HCT116 (cell line): ENCODE data around the gene LCN10. TPM values are rescaled to one million over a fixed set of nuclear protein-coding genes. Genes with fewer than 3 reads are reported as not detected.

Source experiments
- ATAC-seq: fragments of 200-7000 bp; cut with Tn5 transposase; 2 replicates; pipeline ENCODE4 v1.9.1; 2020; ENCODE audit warnings: mild to moderate bottlenecking, moderate library complexity
- BruUV-seq: library from RNA; stranded (reverse); fragments of 400-500 nt; replicated peaks from 2 replicates; lab custom pipeline; 2021; lab: Mats Ljungman, UMichigan
- CTCF ChIA-PET: fragments of 300-600 bp; sonication (Branson Sonifier 250); formaldehyde crosslinking; loops from one replicate; lab custom pipeline; 2021; ENCODE audit warnings: antibody characterized with exemption; lab: Charles Lee
- POLR2A ChIA-PET: fragments of 300-600, 350-600 bp; sonication (Branson Sonifier 250); formaldehyde crosslinking; loops from one replicate; lab custom pipeline; 2021; ENCODE audit warnings: antibody characterized with exemption; lab: Charles Lee
- RAD21 ChIA-PET, 2 experiments: fragments of 300-600 bp; sonication (Branson Sonifier 250); formaldehyde crosslinking; loops; one replicate each; lab custom pipeline; 2023; ENCODE audit warnings: low total read pairs in 2 of 2; ENCODE audit not compliant: uncharacterized antibody in 2 of 2, unreplicated experiment in 2 of 2, low non-redundant PET in 1 of 2; lab: Charles Lee
- DNase-seq: peaks from one replicate; pipeline ENCODE4 v3.0.0-alpha.2; 2010; ENCODE audit warnings: low read depth, low spot score
- H2AFZ ChIP-seq: fragments of 200-600 bp; shearing (Covaris generic), sonication (generic); 2 replicates; pipeline ENCODE4 v1.6.1; 2017; ENCODE audit warnings: low read depth, mixed run types, mixed read lengths, antibody characterized with exemption, low read length; ENCODE audit not compliant: poor library complexity, severe bottlenecking
- H3K27ac ChIP-seq: 2 replicates; pipeline ENCODE4 v1.5.1; 2012; ENCODE audit warnings: low read depth, low read length
- H3K27me3 ChIP-seq: fragments of 200-600 bp; sonication (generic); 2 replicates; pipeline ENCODE4 v1.6.1; 2016; ENCODE audit warnings: mixed run types, low read length, mixed read lengths; ENCODE audit not compliant: insufficient read depth
- H3K36me3 ChIP-seq, 2 experiments: fragments of 200-500 bp in 1 of 2; fragments of 200-600 bp in 1 of 2; sonication (Bioruptor generic) in 1 of 2; sonication (generic) in 1 of 2; 2 replicates each; pipeline versions ENCODE4 v1.5.1 to v1.6.1; 2014 to 2016; ENCODE audit warnings: low read length in 2 of 2, inconsistent platforms in 1 of 2, mixed read lengths in 1 of 2, mixed run types in 1 of 2; ENCODE audit not compliant: insufficient read depth in 2 of 2, control insufficient read depth in 1 of 2
- H3K4me1 ChIP-seq, 2 experiments: fragments of 200-600 bp in 1 of 2; sonication (generic) in 1 of 2; 2 replicates each; pipeline versions ENCODE4 v1.5.1 to v1.6.1; 2012 to 2017; ENCODE audit warnings: low read length in 2 of 2, inconsistent platforms in 1 of 2, mild to moderate bottlenecking in 1 of 2, mixed read lengths in 1 of 2, mixed run types in 1 of 2, moderate library complexity in 1 of 2; ENCODE audit not compliant: insufficient read depth in 2 of 2, control insufficient read depth in 1 of 2
- H3K4me2 ChIP-seq: fragments of 200-600 bp; sonication (generic); 2 replicates; pipeline ENCODE4 v1.6.1; 2017; ENCODE audit warnings: mixed run types, low read length, mixed read lengths
- H3K4me3 ChIP-seq, 2 experiments: fragments of 200-600 bp in 1 of 2; sonication (generic) in 1 of 2; replicated peaks in 1 of 2; 2 replicates each; pipeline ENCODE4 v1.5.1; 2011 to 2016; ENCODE audit warnings: low read length in 2 of 2, control low read depth in 1 of 2, low read depth in 1 of 2, mild to moderate bottlenecking in 1 of 2, mixed read lengths in 1 of 2, mixed run types in 1 of 2
- H3K79me2 ChIP-seq: fragments of 200-600 bp; sonication (generic); 2 replicates; pipeline ENCODE4 v1.6.1; 2017; ENCODE audit warnings: mild to moderate bottlenecking, mixed run types, low read length, moderate library complexity, mixed read lengths; ENCODE audit not compliant: insufficient read depth
- H3K9ac ChIP-seq: fragments of 200-600 bp; sonication (generic); 2 replicates; pipeline ENCODE4 v1.6.1; 2016; ENCODE audit warnings: low read length, mixed read lengths
- H3K9me2 ChIP-seq: fragments of 200-600 bp; sonication (generic), shearing (Covaris generic); 2 replicates; pipeline ENCODE4 v1.6.1; 2017; ENCODE audit warnings: mixed run types, mild to moderate bottlenecking, moderate library complexity; ENCODE audit not compliant: insufficient read depth
- H3K9me3 ChIP-seq, 2 experiments: fragments of 200-500 bp in 1 of 2; fragments of 200-600 bp in 1 of 2; sonication (Bioruptor generic) in 1 of 2; sonication (generic) in 1 of 2; 2 replicates each; pipeline ENCODE4 v1.6.1; 2014 to 2017; ENCODE audit warnings: low read length in 2 of 2, mixed read lengths in 2 of 2, inconsistent platforms in 1 of 2, low read depth in 1 of 2, mild to moderate bottlenecking in 1 of 2, mixed run types in 1 of 2, moderate library complexity in 1 of 2; ENCODE audit not compliant: control insufficient read depth in 1 of 2, insufficient read depth in 1 of 2
- H4K20me1 ChIP-seq: fragments of 200-600 bp; sonication (generic), shearing (Covaris generic); 2 replicates; pipeline ENCODE4 v1.6.1; 2017; ENCODE audit warnings: mixed run types, mild to moderate bottlenecking, moderate library complexity; ENCODE audit not compliant: insufficient read depth
- CEBPB ChIP-seq: IDR thresholded peaks from 2 replicates; pipeline ENCODE4 v1.6.1; 2012; ENCODE audit warnings: low read depth
- CTCF ChIP-seq, 3 experiments: fragments of 200-600 bp in 1 of 3; sonication (generic) in 1 of 3; IDR thresholded peaks in 2 of 3; conservative IDR thresholded peaks in 1 of 3; 2 replicates each; pipeline ENCODE4 v1.5.1; 2012 to 2017; ENCODE audit warnings: low read depth in 2 of 3, low read length in 2 of 3, antibody characterized with exemption in 1 of 3, borderline replicate concordance in 1 of 3, control low read depth in 1 of 3, mild to moderate bottlenecking in 1 of 3, mixed read lengths in 1 of 3, mixed run types in 1 of 3, moderate library complexity in 1 of 3; ENCODE audit not compliant: insufficient read depth in 1 of 3
- EGR1 ChIP-seq: IDR thresholded peaks from 2 replicates; pipeline ENCODE4 v1.6.1; 2012; ENCODE audit warnings: low read depth
- EZH2 ChIP-seq: fragments of 200-600 bp; sonication (generic); IDR thresholded peaks from 2 replicates; pipeline ENCODE4 v1.6.1; 2017; ENCODE audit warnings: antibody characterized with exemption, mixed run types
- EZH2phosphoT487 ChIP-seq: fragments of 200-600 bp; IDR thresholded peaks from 2 replicates; pipeline ENCODE4 v1.6.1; 2018; ENCODE audit warnings: antibody characterized with exemption, borderline replicate concordance
- FOSL1 ChIP-seq: IDR thresholded peaks from 2 replicates; pipeline ENCODE4 v1.6.1; 2012; ENCODE audit warnings: low read depth
- MAX ChIP-seq: IDR thresholded peaks from 2 replicates; pipeline ENCODE4 v1.6.1; 2012
- POLR2AphosphoS5 ChIP-seq: IDR thresholded peaks from 2 replicates; pipeline ENCODE4 v1.6.1; 2011; ENCODE audit warnings: mild to moderate bottlenecking, low read depth, low read length, moderate library complexity
- RAD21 ChIP-seq: IDR thresholded peaks from 2 replicates; pipeline ENCODE4 v1.6.1; 2012; ENCODE audit warnings: low read depth, mild to moderate bottlenecking
- REST ChIP-seq: IDR thresholded peaks from 2 replicates; pipeline ENCODE4 v1.6.1; 2012; ENCODE audit warnings: low read depth
- SP1 ChIP-seq: IDR thresholded peaks from 2 replicates; pipeline ENCODE4 v1.6.1; 2012; ENCODE audit warnings: low read depth
- TCF7L2 ChIP-seq: IDR thresholded peaks from 2 replicates; pipeline ENCODE4 v1.7.0; 2011; ENCODE audit warnings: borderline replicate concordance, inconsistent platforms; ENCODE audit not compliant: insufficient read depth, insufficient read length; ENCODE audit errors: extremely low read depth
- YY1 ChIP-seq: IDR thresholded peaks from 2 replicates; pipeline ENCODE4 v1.6.1; 2011; ENCODE audit warnings: low read length, low read depth, moderate library complexity, mild to moderate bottlenecking; ENCODE audit not compliant: insufficient replicate concordance; ENCODE audit errors: extremely low read depth
- ZBTB33 ChIP-seq: IDR thresholded peaks from 2 replicates; pipeline ENCODE4 v1.6.1; 2011; ENCODE audit warnings: mild to moderate bottlenecking, low read length, moderate library complexity; ENCODE audit not compliant: insufficient replicate concordance; ENCODE audit errors: extremely low read depth
- intact Hi-C: fragments of 100-400 bp; cut with micrococcal nuclease; formaldehyde crosslinking; loops from 2 replicates; pipeline ENCODE4 v1.10.0; 2022
- total RNA-seq: library from RNA; stranded (reverse); gene quantifications from one replicate; pipeline ENCODE4 v1.2.1, GENCODE V29; 2021; ENCODE audit not compliant: unreplicated experiment

The LCN10 gene
- total RNA-seq, 1 experiment from 2014 or later = not detected

GRCh38 chr9:136734837-136735496 lies 7.8 kb downstream of the LCN10 start:
- ChIA-PET CTCF (no interaction called here), POLR2A (no interaction called here), RAD21 (no interaction called here)
- Histone ChIP-seq H3K4me3 (no peak overlapping the region), H3K79me2 (peaks cover 5% of the 10 kb centered on the region; the same call in 1 of the 2 replicates), H2AFZ (no peak overlapping the region), H3K4me2 (no peak overlapping the region), H3K9me3 (no peaks in the 10 kb centered on the region), H3K4me1 (no peaks in the 10 kb centered on the region), H3K36me3 (no peaks in the 10 kb centered on the region), H3K9ac (no peak overlapping the region), H3K27ac (no peak overlapping the region), H4K20me1 (no peaks in the 10 kb centered on the region), H3K27me3 (no peaks in the 10 kb centered on the region), H3K9me2 (no peaks in the 10 kb centered on the region)
- DNase-seq = no peak
- intact Hi-C loops = no loop called here
- BruUV-seq = no TSS peak
- ATAC-seq = no peak
- TF ChIP-seq CTCF (IDR thresholded peaks at IDR 0.05 in 2 of 3, conservative IDR thresholded peaks at IDR 0.05 in 1 of 3; ENCODE audit: borderline replicate concordance in 1 of 3, insufficient read depth in 1 of 3, low read depth in 2 of 3, low read length in 2 of 3) (no peak), FOSL1 (no peak), RAD21 (no peak), SP1 (no peak), ZBTB33 (no peak), POLR2AphosphoS5 (no peak), MAX (no peak), YY1 (no peak), REST (no peak), EZH2phosphoT487 (no peak), CEBPB (no peak), EGR1 (no peak), EZH2 (no peak), TCF7L2 (no peak)
